GM19438 (cell line): ENCODE measurements around the gene IER5L.

Experiments
- ATAC-seq: cut with Tn5 transposase; IDR thresholded peaks from one replicate; pipeline ENCODE4 v1.9.1; 2021; ENCODE audit warnings: low read depth; ENCODE audit not compliant: unreplicated experiment

Gene IER5L

GRCh38 chr9:129177791-129178567 is at the start of gene IER5L:
IER5L (minus strand) TSS chr9:129178261; CDS start chr9:129178052, 209 bp downstream.
- peak; percentile 52 for ATAC-seq

- ATAC-seq, result no peak
Measured at GRCh38 chr9:129227843-129228189, 49.8 kb upstream of the IER5L start.

- ATAC-seq, result no peak
Measured at GRCh38 chr9:129225815-129226214, 47.8 kb upstream of the IER5L start.

- ATAC-seq, result no peak
Measured at GRCh38 chr9:129225490-129225778, 47.4 kb upstream of the IER5L start.

- ATAC-seq, result no peak
Measured at GRCh38 chr9:129224618-129225489, 46.8 kb upstream of the IER5L start.

GRCh38 chr9:129223551-129224208 is 45.6 kb upstream of the IER5L start:
- ATAC-seq, result no peak

- no peak for ATAC-seq
Measured at GRCh38 chr9:129222819-129223218, 44.8 kb upstream of the IER5L start.

- ATAC-seq, result no peak
Measured at GRCh38 chr9:129221979-129222635, 44.0 kb upstream of the IER5L start.

- ATAC-seq, result no peak
Measured at GRCh38 chr9:129221233-129221632, 43.2 kb upstream of the IER5L start.

GRCh38 chr9:129220771-129221170 is 42.7 kb upstream of the IER5L start:
- ATAC-seq, result no peak

- no peak for ATAC-seq
Measured at GRCh38 chr9:129218918-129219317, 40.9 kb upstream of the IER5L start.

GRCh38 chr9:129218272-129218625 is 40.2 kb upstream of the IER5L start:
- no peak for ATAC-seq

GRCh38 chr9:129213551-129213950 is 35.5 kb upstream of the IER5L start:
- no peak for ATAC-seq

- no peak for ATAC-seq
Measured at GRCh38 chr9:129211686-129212085, 33.6 kb upstream of the IER5L start.

GRCh38 chr9:129210125-129210524 is 32.1 kb upstream of the IER5L start:
- ATAC-seq, result no peak

GRCh38 chr9:129209580-129209979 is 31.5 kb upstream of the IER5L start:
- ATAC-seq, result no peak

GRCh38 chr9:129209109-129209508 is 31.0 kb upstream of the IER5L start:
- no peak for ATAC-seq

- no peak for ATAC-seq
Measured at GRCh38 chr9:129208207-129209032, 30.4 kb upstream of the IER5L start.

GRCh38 chr9:129206905-129207304 is 28.8 kb upstream of the IER5L start:
- no peak for ATAC-seq

GRCh38 chr9:129206401-129206800 is 28.3 kb upstream of the IER5L start:
- no peak for ATAC-seq
